Measurements from ENCODE around the gene STIM2. TPM values are rescaled to one million over a fixed set of nuclear protein-coding genes. Genes with fewer than 3 reads are reported as not detected.

The STIM2 gene
- total RNA-seq, 3 donors from 2014 or later, result 22.2 to 32.4 (median 23.5) TPM

DNA sequence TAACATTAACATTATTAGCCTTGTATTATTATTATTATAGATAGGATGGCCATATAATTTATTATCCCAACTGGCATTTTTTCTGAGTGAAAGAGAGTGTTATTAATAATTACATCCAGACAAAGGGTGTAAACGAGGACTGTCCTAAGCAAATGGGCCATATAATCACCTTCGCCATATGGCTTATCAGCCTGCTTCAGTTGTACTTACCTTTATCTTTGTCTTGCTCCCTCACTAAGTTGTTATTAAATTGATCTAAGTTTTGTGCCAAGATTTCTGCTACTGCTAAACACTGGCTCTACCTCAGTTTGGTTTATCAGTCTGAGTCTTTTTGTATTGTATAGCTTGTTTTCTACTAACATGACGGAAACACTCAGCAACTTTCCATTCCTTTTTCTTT lies 76.9 kb downstream of the STIM2 start:
- H3K4me3 ChIP-seq, result no peak overlapping the region
- no peaks in the 10 kb centered on the region for H3K36me3 ChIP-seq (ENCODE audit: low read depth)
- ATAC-seq (no peak), DNase-seq (no peak)
- H3K9me3 ChIP-seq, result no peaks in the 10 kb centered on the region
- intact Hi-C loops (cut with DNase I, micrococcal nuclease), result no loop called here
- TF ChIP-seq, protein P1, sequence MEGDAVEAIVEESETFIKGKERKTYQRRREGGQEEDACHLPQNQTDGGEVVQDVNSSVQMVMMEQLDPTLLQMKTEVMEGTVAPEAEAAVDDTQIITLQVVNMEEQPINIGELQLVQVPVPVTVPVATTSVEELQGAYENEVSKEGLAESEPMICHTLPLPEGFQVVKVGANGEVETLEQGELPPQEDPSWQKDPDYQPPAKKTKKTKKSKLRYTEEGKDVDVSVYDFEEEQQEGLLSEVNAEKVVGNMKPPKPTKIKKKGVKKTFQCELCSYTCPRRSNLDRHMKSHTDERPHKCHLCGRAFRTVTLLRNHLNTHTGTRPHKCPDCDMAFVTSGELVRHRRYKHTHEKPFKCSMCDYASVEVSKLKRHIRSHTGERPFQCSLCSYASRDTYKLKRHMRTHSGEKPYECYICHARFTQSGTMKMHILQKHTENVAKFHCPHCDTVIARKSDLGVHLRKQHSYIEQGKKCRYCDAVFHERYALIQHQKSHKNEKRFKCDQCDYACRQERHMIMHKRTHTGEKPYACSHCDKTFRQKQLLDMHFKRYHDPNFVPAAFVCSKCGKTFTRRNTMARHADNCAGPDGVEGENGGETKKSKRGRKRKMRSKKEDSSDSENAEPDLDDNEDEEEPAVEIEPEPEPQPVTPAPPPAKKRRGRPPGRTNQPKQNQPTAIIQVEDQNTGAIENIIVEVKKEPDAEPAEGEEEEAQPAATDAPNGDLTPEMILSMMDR (IDR thresholded peaks at IDR 0.05), result no peak
- H3K4me1 ChIP-seq (ENCODE audit: low read depth), result no peaks in the 10 kb centered on the region

DNA sequence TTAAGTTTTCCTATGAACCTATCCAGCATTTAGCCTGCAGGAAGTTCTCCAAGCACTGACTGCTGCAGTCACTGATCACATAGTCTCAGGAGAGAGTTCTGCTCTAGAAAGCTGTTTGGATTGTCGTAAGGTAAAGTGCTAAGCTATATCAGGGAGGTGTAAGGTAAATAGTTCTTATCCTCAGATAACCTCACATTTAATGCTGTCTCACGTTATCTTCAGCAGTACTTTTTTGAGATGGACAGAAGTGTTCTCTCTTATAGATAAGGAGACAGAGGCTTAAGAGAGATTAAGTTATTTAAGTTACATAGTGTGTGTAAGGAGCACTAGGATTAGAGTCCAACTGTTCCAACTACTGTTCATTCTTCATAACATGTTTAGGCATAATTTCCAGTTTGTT lies 77.9 kb downstream of the STIM2 start:
- TF ChIP-seq, protein P1 (IDR thresholded peaks at IDR 0.05), result no peak
- peak; percentile 45 for ATAC-seq
- no peaks in the 10 kb centered on the region for H3K36me3 ChIP-seq (ENCODE audit: low read depth)
- intact Hi-C loops (cut with DNase I, micrococcal nuclease), result no loop called here
- no peaks in the 10 kb centered on the region for H3K4me1 ChIP-seq (ENCODE audit: low read depth)
- H3K4me3 ChIP-seq, result no peak overlapping the region
- no peaks in the 10 kb centered on the region for H3K9me3 ChIP-seq
- no peak for DNase-seq

DNA sequence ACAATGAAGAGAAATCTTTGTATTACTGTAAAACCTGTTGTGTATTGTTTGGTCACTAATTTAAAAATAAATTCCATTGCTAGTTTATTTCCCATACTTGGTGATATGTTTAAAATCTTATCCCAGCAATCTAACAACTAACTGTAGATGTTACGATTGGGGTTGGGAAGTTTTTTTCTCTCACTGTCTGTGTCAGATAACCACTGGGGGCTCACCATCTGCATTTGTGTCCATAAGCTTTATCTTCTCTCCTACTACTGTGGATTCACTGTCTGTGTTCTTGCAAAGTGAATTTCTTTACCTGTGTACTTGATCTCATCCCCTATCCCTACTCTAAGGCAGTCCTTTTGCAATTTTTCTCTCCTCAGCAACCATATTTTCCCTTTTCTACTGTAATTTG lies 81.3 kb downstream of the STIM2 start:
- TF ChIP-seq, protein P1 (IDR thresholded peaks at IDR 0.05), result no peak
- Histone ChIP-seq H3K9me3 (no peaks in the 10 kb centered on the region), H3K36me3 (ENCODE audit: low read depth) (no peaks in the 10 kb centered on the region), H3K4me1 (ENCODE audit: low read depth) (no peaks in the 10 kb centered on the region), H3K4me3 (no peak overlapping the region)
- ATAC-seq (no peak), DNase-seq (no peak)
- intact Hi-C loops (cut with DNase I, micrococcal nuclease), result no loop called here

GRCh38 chr4:26942871-26943270 lies 82.2 kb downstream of the STIM2 start:
- Histone ChIP-seq H3K4me3 (no peak overlapping the region), H3K9me3 (no peaks in the 10 kb centered on the region), H3K4me1 (ENCODE audit: low read depth) (no peaks in the 10 kb centered on the region), H3K36me3 (ENCODE audit: low read depth) (no peaks in the 10 kb centered on the region)
- intact Hi-C loops (cut with DNase I, micrococcal nuclease), result no loop called here
- no peak for ATAC-seq
- no peak for DNase-seq
- TF ChIP-seq, protein P1 (IDR thresholded peaks at IDR 0.05), result no peak

- no peaks in the 10 kb centered on the region for H3K4me1 ChIP-seq (ENCODE audit: low read depth)
- ATAC-seq, result no peak
- no peak for DNase-seq
- TF ChIP-seq, protein P1 (IDR thresholded peaks at IDR 0.05), result no peak
- no peaks in the 10 kb centered on the region for H3K9me3 ChIP-seq
- H3K4me3 ChIP-seq, result no peak overlapping the region
- H3K36me3 ChIP-seq (ENCODE audit: low read depth), result no peaks in the 10 kb centered on the region
- intact Hi-C loops (cut with DNase I, micrococcal nuclease), result no loop called here
These were observed 82.8 kb downstream of the STIM2 start for GRCh38 chr4:26943391-26943790.

- TF ChIP-seq, protein P1 (IDR thresholded peaks at IDR 0.05), result no peak
- no peak for DNase-seq
- ATAC-seq, result no peak
- Histone ChIP-seq H3K4me1 (ENCODE audit: low read depth) (no peaks in the 10 kb centered on the region), H3K9me3 (peaks cover 9% of the 10 kb centered on the region), H3K36me3 (ENCODE audit: low read depth) (no peaks in the 10 kb centered on the region), H3K4me3 (no peak overlapping the region)
- intact Hi-C loops (cut with DNase I, micrococcal nuclease), result no loop called here
These were observed 85.2 kb downstream of the STIM2 start for GRCh38 chr4:26945794-26946193.

Data from mucosa of descending colon (tissue), 3 donors.